Mucosa of rectum (tissue), 2 donors: Measurements from ENCODE around the gene ADAM17.

Experiments
- H3K27ac ChIP-seq, 2 donors: one replicate each; pipeline ENCODE4 v1.7.0; 2013; ENCODE audit warnings: inconsistent platforms in 2 of 2, low read depth in 2 of 2, low read length in 2 of 2
- H3K27me3 ChIP-seq, 2 donors: one replicate each; pipeline ENCODE4 v1.7.0; 2013; ENCODE audit warnings: low read length in 2 of 2; ENCODE audit not compliant: control insufficient read depth in 2 of 2, insufficient read depth in 2 of 2
- H3K36me3 ChIP-seq, 2 donors: one replicate each; pipeline ENCODE4 v1.7.0; 2013; ENCODE audit warnings: low read length in 2 of 2; ENCODE audit not compliant: control insufficient read depth in 2 of 2, insufficient read depth in 2 of 2
- H3K4me1 ChIP-seq, 2 donors: one replicate each; pipeline ENCODE4 v1.7.0; 2013; ENCODE audit warnings: low read length in 2 of 2, mild to moderate bottlenecking in 1 of 2; ENCODE audit not compliant: control insufficient read depth in 2 of 2, insufficient read depth in 2 of 2
- H3K4me3 ChIP-seq, 2 donors: one replicate each; pipeline ENCODE4 v1.7.0; 2013; ENCODE audit warnings: low read length in 2 of 2
- H3K9ac ChIP-seq, 2 donors: one replicate each; pipeline ENCODE4 v1.7.0; 2013; ENCODE audit warnings: low read length in 2 of 2, low read depth in 1 of 2, mild to moderate bottlenecking in 1 of 2
- H3K9me3 ChIP-seq, 2 donors: one replicate each; pipeline ENCODE4 v1.7.0; 2013; ENCODE audit warnings: low read length in 2 of 2; ENCODE audit not compliant: control insufficient read depth in 2 of 2
- donor health status: healthy.
- donor health status: Normal muscosa, but diverticular disease.

The ADAM17 gene

GRCh38 chr2:9493478-9493877 lies 62.2 kb downstream of the ADAM17 start:
- peaks cover 71 to 79% of the 10 kb centered on the region in 2 donors for H3K36me3 ChIP-seq
- H3K9ac ChIP-seq = no peak overlapping the region
- no peak overlapping the region for H3K4me3 ChIP-seq
- H3K9me3 ChIP-seq = no peaks in the 10 kb centered on the region
- no peaks in the 10 kb centered on the region for H3K4me1 ChIP-seq
- H3K27me3 ChIP-seq = no peaks in the 10 kb centered on the region
- no peak overlapping the region for H3K27ac ChIP-seq

GRCh38 chr2:9492927-9493326 lies 62.7 kb downstream of the ADAM17 start:
- Histone ChIP-seq H3K4me1 (no peaks in the 10 kb centered on the region), H3K27ac (no peak overlapping the region), H3K36me3 (peaks cover 75 to 80% of the 10 kb centered on the region in 2 donors), H3K27me3 (no peaks in the 10 kb centered on the region), H3K4me3 (no peak overlapping the region), H3K9me3 (no peaks in the 10 kb centered on the region), H3K9ac (no peak overlapping the region)

DNA sequence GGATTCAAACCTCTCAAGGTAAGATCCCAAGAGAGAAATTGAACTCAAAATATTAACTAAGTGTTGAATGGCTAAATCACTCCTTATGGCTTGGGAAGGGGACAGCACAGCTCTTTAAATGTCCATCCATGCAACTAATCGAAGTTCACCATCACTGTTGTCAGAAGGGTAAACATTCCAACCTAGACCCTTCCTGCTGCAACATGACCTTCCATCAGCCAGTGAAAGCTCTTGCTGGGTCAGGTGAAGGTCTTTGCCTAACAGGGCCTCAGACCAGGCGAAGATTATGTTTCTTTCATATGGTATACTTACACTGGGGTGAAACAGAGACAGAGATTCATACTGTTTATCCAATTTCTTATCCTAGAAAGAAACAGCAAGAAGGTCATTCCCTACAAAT lies 64.8 kb downstream of the ADAM17 start:
- no peak overlapping the region for H3K4me3 ChIP-seq
- no peak overlapping the region for H3K27ac ChIP-seq
- H3K9me3 ChIP-seq = no peaks in the 10 kb centered on the region
- no peak overlapping the region for H3K9ac ChIP-seq
- H3K27me3 ChIP-seq = no peaks in the 10 kb centered on the region
- H3K4me1 ChIP-seq = no peaks in the 10 kb centered on the region
- peaks cover 71 to 81% of the 10 kb centered on the region in 2 donors for H3K36me3 ChIP-seq

- Histone ChIP-seq H3K9me3 (no peaks in the 10 kb centered on the region), H3K9ac (no peak overlapping the region), H3K27me3 (no peaks in the 10 kb centered on the region), H3K27ac (no peak overlapping the region), H3K36me3 (peaks cover 76 to 86% of the 10 kb centered on the region in 2 donors), H3K4me3 (no peak overlapping the region), H3K4me1 (no peaks in the 10 kb centered on the region)
Observed at GRCh38 chr2:9488583-9489547, 66.8 kb downstream of the ADAM17 start.

DNA sequence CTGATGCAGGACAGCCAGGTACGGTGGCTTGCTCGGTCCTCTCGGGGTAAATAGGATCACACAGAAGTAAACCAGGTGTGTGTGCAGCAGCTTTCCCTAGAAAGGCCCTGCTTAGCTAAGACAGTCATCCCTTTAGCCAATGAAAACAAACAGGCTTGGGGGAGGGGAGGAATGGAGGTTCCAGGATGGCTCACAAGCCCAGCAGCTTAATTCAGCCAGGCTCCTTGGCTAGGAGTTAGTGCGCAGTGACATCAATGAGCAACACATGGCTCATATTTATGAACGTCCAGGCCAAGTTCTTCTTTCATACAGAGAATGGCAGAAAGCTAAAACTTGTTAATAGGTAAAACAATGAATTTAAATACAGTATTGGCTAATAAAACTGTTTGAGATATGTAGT lies 71.1 kb downstream of the ADAM17 start:
- Histone ChIP-seq H3K9me3 (no peaks in the 10 kb centered on the region), H3K4me1 (no peaks in the 10 kb centered on the region), H3K36me3 (peaks cover 62 to 83% of the 10 kb centered on the region in 2 donors), H3K9ac (no peak overlapping the region), H3K27me3 (no peaks in the 10 kb centered on the region), H3K27ac (no peak overlapping the region), H3K4me3 (no peak overlapping the region)

DNA sequence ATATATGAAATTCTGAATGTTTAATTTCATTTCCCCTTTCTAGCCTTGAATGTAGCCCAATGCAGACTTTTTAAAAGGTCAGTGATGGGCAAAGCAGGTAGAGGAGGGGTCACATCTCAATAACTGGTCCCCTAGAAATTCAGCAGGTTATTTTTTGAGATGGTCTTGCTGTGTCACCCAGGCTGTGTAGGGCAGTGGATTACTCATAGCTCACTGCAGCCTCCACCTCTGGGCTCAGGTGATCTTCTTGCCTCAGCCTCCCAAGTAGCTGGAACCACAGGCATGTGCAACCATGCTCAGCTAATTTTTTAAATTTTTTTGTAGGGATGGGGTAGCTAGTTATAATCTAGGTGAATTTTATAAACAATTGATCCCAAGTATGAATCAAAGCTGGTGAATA lies 72.5 kb downstream of the ADAM17 start:
- Histone ChIP-seq H3K27me3 (no peaks in the 10 kb centered on the region), H3K36me3 (peaks cover 58 to 81% of the 10 kb centered on the region in 2 donors), H3K4me3 (no peak overlapping the region), H3K27ac (no peak overlapping the region), H3K9ac (no peak overlapping the region), H3K9me3 (no peaks in the 10 kb centered on the region), H3K4me1 (no peaks in the 10 kb centered on the region)

- Histone ChIP-seq H3K36me3 (peaks cover 42 to 62% of the 10 kb centered on the region in 2 donors), H3K9ac (no peak overlapping the region), H3K27ac (no peak overlapping the region)
Observed at GRCh38 chr2:9480157-9480556, 75.5 kb downstream of the ADAM17 start.

GRCh38 chr2:9478526-9478925 lies 77.1 kb downstream of the ADAM17 start:
- no peak overlapping the region for H3K9ac ChIP-seq
- H3K9me3 ChIP-seq = no peaks in the 10 kb centered on the region
- no peak overlapping the region for H3K27ac ChIP-seq
- peaks cover 25 to 46% of the 10 kb centered on the region in 2 donors for H3K36me3 ChIP-seq
- no peaks in the 10 kb centered on the region for H3K27me3 ChIP-seq
- H3K4me3 ChIP-seq = no peak overlapping the region
- peaks cover 3 to 4% of the 10 kb centered on the region in 2 donors for H3K4me1 ChIP-seq

More at GRCh38 chr2:9480157-9480556, 75.5 kb downstream of the ADAM17 start:
- Histone ChIP-seq H3K4me3 (no peak overlapping the region), H3K9me3 (no peaks in the 10 kb centered on the region), H3K27me3 (no peaks in the 10 kb centered on the region), H3K4me1 (peaks cover 0 to 4% of the 10 kb centered on the region in 2 donors)

- H3K36me3 ChIP-seq = peaks cover 22 to 40% of the 10 kb centered on the region in 2 donors
- H3K4me1 ChIP-seq = peaks cover 3 to 4% of the 10 kb centered on the region in 2 donors
- H3K4me3 ChIP-seq = no peak overlapping the region
- no peak overlapping the region for H3K9ac ChIP-seq
- no peak overlapping the region for H3K27ac ChIP-seq
- no peaks in the 10 kb centered on the region for H3K27me3 ChIP-seq
- no peaks in the 10 kb centered on the region for H3K9me3 ChIP-seq
Observed at GRCh38 chr2:9477914-9478313, 77.7 kb downstream of the ADAM17 start.

DNA sequence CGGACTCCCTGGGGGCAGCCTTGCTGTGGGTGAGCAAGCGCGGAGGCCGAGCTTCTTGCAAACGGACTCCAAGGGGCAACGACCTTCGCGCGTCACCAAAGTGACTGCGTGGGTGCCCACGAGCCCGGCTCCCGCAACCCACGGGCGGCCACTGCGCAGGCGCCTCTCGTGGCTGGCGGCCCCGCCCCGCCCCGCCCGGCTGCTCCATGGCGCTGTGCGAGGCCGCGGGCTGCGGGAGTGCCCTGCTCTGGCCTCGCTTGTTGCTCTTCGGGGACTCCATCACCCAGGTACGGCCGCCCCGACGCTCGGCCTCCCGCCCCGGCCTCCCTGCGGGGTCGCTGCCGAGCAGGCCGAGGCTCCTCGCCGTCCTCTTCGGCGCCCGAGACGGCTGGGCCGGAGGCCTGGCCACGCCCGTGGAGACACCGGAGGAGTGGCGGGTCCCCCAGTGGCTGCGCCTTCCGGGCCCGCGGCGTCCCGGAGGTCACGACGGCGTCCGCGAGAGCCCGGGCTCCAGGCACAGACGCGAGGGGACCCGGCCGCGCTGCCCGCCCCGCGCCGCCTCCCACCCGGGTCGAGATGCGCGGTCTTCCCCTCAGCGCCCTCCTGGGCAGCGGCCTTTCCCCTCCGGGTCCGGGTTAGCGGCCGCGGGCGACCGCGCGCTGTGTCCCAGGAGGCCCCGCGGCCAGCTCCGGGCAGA lies 81.1 kb downstream of the ADAM17 start, which contains the start of gene IAH1:
Gene IAH1, plus strand, starts transcription at position 191 of the 697 bp plus-strand sequence. Its CDS starts 16 bp downstream, at position 207.
- peak within 1 kb of the TSS; percentile 83 for H3K4me3 ChIP-seq
- H3K4me1 ChIP-seq = peaks cover 3 to 4% of the 10 kb centered on the region in 2 donors
- H3K27me3 ChIP-seq = no peaks in the 10 kb centered on the region
- H3K9me3 ChIP-seq = no peaks in the 10 kb centered on the region
- peaks cover 4 to 18% of the 10 kb centered on the region in 2 donors for H3K36me3 ChIP-seq
- H3K9ac ChIP-seq = peak within 1 kb of the TSS; percentile 77 to 80
- H3K27ac ChIP-seq = peak within 1 kb of the TSS; percentile 60 to 85
